A549 treated with AZD9567 at 1 μM for 4 hours (cell line): ENCODE measurements around the gene NOX3. TPM values are rescaled to one million over a fixed set of nuclear protein-coding genes. Genes with fewer than 3 reads are reported as not detected.

Experiments used
- total RNA-seq: library from RNA; stranded (reverse); fragments of 200-300 nt; extraction: Qiagen RNA extraction; gene quantifications from 5 replicates; pipeline ENCODE4 v1.2.3, GENCODE V29; 2022; ENCODE audit not compliant: insufficient read depth

Gene NOX3
- not detected in 5 replicates for total RNA-seq

GRCh38 chr6:155455766-155456165, at the start of gene NOX3:
TSS of gene NOX3 (minus strand) at chr6:155455839. CDS start at chr6:155455800, 39 bp downstream.

Other genes with a start within 250 kb of the NOX3 start
- gene CLDN20, start 191.8 kb downstream of the NOX3 start, total RNA-seq, result not detected in 5 replicates
- gene TFB1M, start 141.4 kb downstream of the NOX3 start, total RNA-seq, result 8.4 to 17.3 TPM (median 9.4 TPM) in 5 replicates